ENCODE data around the gene NPHP4. TPM values are rescaled to one million over a fixed set of nuclear protein-coding genes. Genes with fewer than 3 reads are reported as not detected.

The NPHP4 gene
- total and polyA plus RNA-seq, 4 donors = 1.7 to 5.6 (median 3.5) TPM

- Histone ChIP-seq H3K9ac (ENCODE audit: low read depth in 1 of 2, low read length in 2 of 2) (no peak overlapping the region), H3K9me3 (ENCODE audit: control insufficient read depth in 4 of 4, low read length in 3 of 4) (peaks cover 0 to 6% (median 2%) of the 10 kb centered on the region in 4 donors), H3K4me1 (ENCODE audit: control insufficient read depth in 4 of 4, insufficient read depth in 4 of 4, low read length in 3 of 4) (no peaks in the 10 kb centered on the region), H3K36me3 (ENCODE audit: control insufficient read depth in 4 of 4, insufficient read depth in 3 of 4, low read depth in 1 of 4, low read length in 3 of 4) (peaks cover 0 to 3% (median under 1%) of the 10 kb centered on the region in 4 donors), H3K27me3 (ENCODE audit: control insufficient read depth in 4 of 4, insufficient read depth in 4 of 4, low read length in 3 of 4) (no peaks in the 10 kb centered on the region), H3K27ac (ENCODE audit: low read depth in 1 of 2, low read length in 2 of 2) (no peak overlapping the region), H3K4me3 (ENCODE audit: low read depth in 1 of 3, low read length in 3 of 3) (no peak overlapping the region)
- TF ChIP-seq, protein P1, sequence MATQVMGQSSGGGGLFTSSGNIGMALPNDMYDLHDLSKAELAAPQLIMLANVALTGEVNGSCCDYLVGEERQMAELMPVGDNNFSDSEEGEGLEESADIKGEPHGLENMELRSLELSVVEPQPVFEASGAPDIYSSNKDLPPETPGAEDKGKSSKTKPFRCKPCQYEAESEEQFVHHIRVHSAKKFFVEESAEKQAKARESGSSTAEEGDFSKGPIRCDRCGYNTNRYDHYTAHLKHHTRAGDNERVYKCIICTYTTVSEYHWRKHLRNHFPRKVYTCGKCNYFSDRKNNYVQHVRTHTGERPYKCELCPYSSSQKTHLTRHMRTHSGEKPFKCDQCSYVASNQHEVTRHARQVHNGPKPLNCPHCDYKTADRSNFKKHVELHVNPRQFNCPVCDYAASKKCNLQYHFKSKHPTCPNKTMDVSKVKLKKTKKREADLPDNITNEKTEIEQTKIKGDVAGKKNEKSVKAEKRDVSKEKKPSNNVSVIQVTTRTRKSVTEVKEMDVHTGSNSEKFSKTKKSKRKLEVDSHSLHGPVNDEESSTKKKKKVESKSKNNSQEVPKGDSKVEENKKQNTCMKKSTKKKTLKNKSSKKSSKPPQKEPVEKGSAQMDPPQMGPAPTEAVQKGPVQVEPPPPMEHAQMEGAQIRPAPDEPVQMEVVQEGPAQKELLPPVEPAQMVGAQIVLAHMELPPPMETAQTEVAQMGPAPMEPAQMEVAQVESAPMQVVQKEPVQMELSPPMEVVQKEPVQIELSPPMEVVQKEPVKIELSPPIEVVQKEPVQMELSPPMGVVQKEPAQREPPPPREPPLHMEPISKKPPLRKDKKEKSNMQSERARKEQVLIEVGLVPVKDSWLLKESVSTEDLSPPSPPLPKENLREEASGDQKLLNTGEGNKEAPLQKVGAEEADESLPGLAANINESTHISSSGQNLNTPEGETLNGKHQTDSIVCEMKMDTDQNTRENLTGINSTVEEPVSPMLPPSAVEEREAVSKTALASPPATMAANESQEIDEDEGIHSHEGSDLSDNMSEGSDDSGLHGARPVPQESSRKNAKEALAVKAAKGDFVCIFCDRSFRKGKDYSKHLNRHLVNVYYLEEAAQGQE (IDR thresholded peaks at IDR 0.05) = no peak
- TF ChIP-seq RXRA (IDR thresholded peaks at IDR 0.05) = no peak
- no peak for TF ChIP-seq YY1 (IDR thresholded peaks at IDR 0.05)
- TF ChIP-seq GABPA (IDR thresholded peaks at IDR 0.05 in 1 of 2, conservative IDR thresholded peaks at IDR 0.05 in 1 of 2) = no peak
- no peak for TF ChIP-seq NR2F2 (IDR thresholded peaks at IDR 0.05)
- TF ChIP-seq TAF1 (conservative IDR thresholded peaks at IDR 0.05) = no peak
- TF ChIP-seq CTCF (IDR thresholded peaks at IDR 0.05; ENCODE audit: low read depth, low read length, missing input control) = no peak
- TF ChIP-seq HNF4G (IDR thresholded peaks at IDR 0.05) = no peak
- no peak for TF ChIP-seq ZBTB33 (IDR thresholded peaks at IDR 0.05)
- WGBS = 90% methylated on average over 7 of the region's 7 CpGs
- DNase-seq (ENCODE audit: low spot score) = no peak
These were observed 112.8 kb downstream of the NPHP4 start for GRCh38 chr1:5879421-5879820.

DNA sequence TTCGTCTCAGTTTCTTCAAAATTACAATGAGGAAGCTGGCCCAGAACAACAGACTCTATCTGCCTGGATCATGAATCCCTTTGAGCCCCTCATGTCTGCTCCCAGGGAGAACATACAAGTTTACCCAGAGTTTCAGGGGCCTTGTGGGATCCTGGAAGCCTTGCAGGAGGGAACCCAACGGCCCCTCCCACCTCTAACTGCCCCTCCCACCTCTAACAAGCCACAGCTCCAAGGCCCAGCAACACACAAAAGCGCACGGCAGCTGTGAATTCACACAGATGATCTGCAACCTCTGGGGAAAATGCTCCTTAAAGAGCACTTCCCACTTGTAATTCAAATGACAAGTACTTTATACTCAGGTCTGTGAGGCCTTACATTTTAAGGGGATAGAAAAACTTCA lies 113.3 kb downstream of the NPHP4 start:
- H3K9me3 ChIP-seq (ENCODE audit: control insufficient read depth in 4 of 4, low read length in 3 of 4) = peaks cover 0 to 6% (median 2%) of the 10 kb centered on the region in 4 donors
- H3K9ac ChIP-seq (ENCODE audit: low read depth in 1 of 2, low read length in 2 of 2) = no peak overlapping the region
- DNase-seq (ENCODE audit: low spot score) = no peak
- H3K27ac ChIP-seq (ENCODE audit: low read depth in 1 of 2, low read length in 2 of 2) = no peak overlapping the region
- WGBS = 88% methylated on average over 4 of the region's 4 CpGs
- H3K27me3 ChIP-seq (ENCODE audit: control insufficient read depth in 4 of 4, insufficient read depth in 4 of 4, low read length in 3 of 4) = no peaks in the 10 kb centered on the region
- no peak overlapping the region for H3K4me3 ChIP-seq (ENCODE audit: low read depth in 1 of 3, low read length in 3 of 3)
- peaks cover 0 to 3% (median under 1%) of the 10 kb centered on the region in 4 donors for H3K36me3 ChIP-seq (ENCODE audit: control insufficient read depth in 4 of 4, insufficient read depth in 3 of 4, low read depth in 1 of 4, low read length in 3 of 4)
- H3K4me1 ChIP-seq (ENCODE audit: control insufficient read depth in 4 of 4, insufficient read depth in 4 of 4, low read length in 3 of 4) = no peaks in the 10 kb centered on the region
- TF ChIP-seq, protein P1 (IDR thresholded peaks at IDR 0.05) = no peak
- no peak for TF ChIP-seq CTCF (IDR thresholded peaks at IDR 0.05; ENCODE audit: low read depth, low read length, missing input control)
- TF ChIP-seq ZBTB33 (IDR thresholded peaks at IDR 0.05) = no peak
- no peak for TF ChIP-seq JUND (IDR thresholded peaks at IDR 0.05)
- TF ChIP-seq FOXA2 (IDR thresholded peaks at IDR 0.05) = no peak
- TF ChIP-seq SP1 (IDR thresholded peaks at IDR 0.05) = no peak
- TF ChIP-seq RAD21 (IDR thresholded peaks at IDR 0.05) = no peak
- no peak for TF ChIP-seq EGR1 (IDR thresholded peaks at IDR 0.05; ENCODE audit: low read depth in 2 of 2)
- no peak for TF ChIP-seq TAF1 (conservative IDR thresholded peaks at IDR 0.05)
- TF ChIP-seq RXRA (IDR thresholded peaks at IDR 0.05) = no peak
- no peak for TF ChIP-seq GABPA (IDR thresholded peaks at IDR 0.05 in 1 of 2, conservative IDR thresholded peaks at IDR 0.05 in 1 of 2)
- TF ChIP-seq HNF4A (conservative IDR thresholded peaks at IDR 0.05) = no peak
- TF ChIP-seq, protein P2, sequence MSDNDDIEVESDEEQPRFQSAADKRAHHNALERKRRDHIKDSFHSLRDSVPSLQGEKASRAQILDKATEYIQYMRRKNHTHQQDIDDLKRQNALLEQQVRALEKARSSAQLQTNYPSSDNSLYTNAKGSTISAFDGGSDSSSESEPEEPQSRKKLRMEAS (IDR thresholded peaks at IDR 0.05) = no peak

Measured in liver (tissue), 9 donors.